SK-N-SH (cell line): ENCODE data around the gene ZNF557.
"Not testable (repeated sequence)": the region's sequence is repeated elsewhere in the genome, so short reads cannot be mapped to it uniquely, and the experiment has no call there.

Experiments used
- CTCF ChIP-seq: fragments of 200-600 bp; sonication (generic); IDR thresholded peaks from 2 replicates; pipeline ENCODE4 v1.6.1; 2017; ENCODE audit warnings: antibody characterized with exemption, mild to moderate bottlenecking, moderate library complexity
- EZH2phosphoT487 ChIP-seq: fragments of 200-600 bp; sonication (generic); IDR thresholded peaks from 2 replicates; pipeline ENCODE4 v1.6.1; 2017; ENCODE audit warnings: low read depth, mixed run types, mild to moderate bottlenecking, antibody characterized with exemption, moderate library complexity, borderline replicate concordance
- POLR2AphosphoS5 ChIP-seq: IDR thresholded peaks from 2 replicates; pipeline ENCODE4 v1.6.1; 2012; ENCODE audit warnings: low read depth, low read length
- RAD21 ChIP-seq: IDR thresholded peaks from 2 replicates; pipeline ENCODE4 v1.6.1; 2012; ENCODE audit warnings: mild to moderate bottlenecking, low read length
- REST ChIP-seq: IDR thresholded peaks from 2 replicates; pipeline ENCODE4 v1.6.1; 2012; ENCODE audit warnings: mild to moderate bottlenecking, low read depth, low read length, moderate library complexity
- RFX5 ChIP-seq: IDR thresholded peaks from 2 replicates; pipeline ENCODE4 v1.6.1; 2012; ENCODE audit warnings: mild to moderate bottlenecking, improper control_type of control experiment, low read length
- SMC3 ChIP-seq: IDR thresholded peaks from 2 replicates; pipeline ENCODE4 v1.6.1; 2012; ENCODE audit warnings: low read depth, low read length, improper control_type of control experiment
- YY1 ChIP-seq: IDR thresholded peaks from 2 replicates; pipeline ENCODE4 v1.4.0; 2012; ENCODE audit warnings: low read depth, mild to moderate bottlenecking

- TF ChIP-seq REST, CTCF, RAD21, POLR2AphosphoS5, EZH2phosphoT487, SMC3, RFX5, YY1: not testable (repeated sequence)
These were observed 18.1 kb upstream of the ZNF557 start for GRCh38 chr19:7051421-7051820.
